NOMO-1 (cell line): ENCODE data around the gene RGS19.
A peak's percentile ranks its signal among the peaks of the same experiment; 100 is the strongest.

ENCODE experiments used
- DNase-seq, 2 experiments: peaks; one replicate each; lab custom pipeline; 2025; ENCODE audit not compliant: unreplicated experiment in 2 of 2; lab: John Stamatoyannopoulos, UW

RGS19 gene

GRCh38 chr20:64077876-64078551, 1.3 kb downstream of the RGS19 start:
- DNase-seq, result peak; percentile 47 to 53

DNA sequence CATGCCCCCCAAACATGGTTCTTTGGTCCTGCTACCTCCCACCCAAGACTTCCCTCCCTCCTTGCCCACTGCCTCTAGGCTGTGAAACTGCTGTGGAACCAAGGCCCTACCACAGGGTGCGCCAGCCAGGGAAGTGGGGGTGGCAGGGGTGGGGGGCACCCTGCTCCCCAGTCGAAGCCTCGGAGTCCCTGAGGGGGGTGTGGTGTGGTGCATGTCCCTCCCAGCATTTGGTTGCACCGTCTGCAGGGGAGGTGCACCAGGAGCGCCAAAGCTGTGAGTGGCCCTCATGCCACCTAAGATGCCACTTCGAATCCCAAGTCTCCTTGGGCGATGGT, 1.8 kb downstream of the RGS19 start:
- no peak for DNase-seq

DNA sequence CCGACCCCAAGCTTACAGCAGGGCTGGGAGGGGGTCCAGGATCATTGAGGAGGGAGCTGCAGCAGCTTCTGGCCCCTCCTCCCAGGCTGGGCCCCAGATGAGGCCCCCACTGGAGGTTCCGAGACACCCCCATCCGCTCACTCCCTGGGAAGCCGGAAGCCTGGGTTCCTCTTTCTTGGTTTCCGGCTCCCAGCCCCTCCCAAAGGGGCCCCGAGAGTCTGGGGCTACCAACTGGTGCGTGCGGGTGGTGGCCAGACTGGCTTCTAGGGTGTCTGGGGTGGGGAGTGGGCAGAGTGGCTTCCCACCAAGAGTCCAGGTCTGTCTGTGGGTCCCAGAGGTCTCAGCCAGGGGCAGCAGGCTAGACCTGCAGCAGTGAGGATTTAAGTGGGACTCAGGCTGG, 2.2 kb downstream of the RGS19 start:
- DNase-seq, result peak; percentile 72 to 83

- no peak for DNase-seq
Measured at GRCh38 chr20:64076061-64076997, 3.0 kb downstream of the RGS19 start.

DNA sequence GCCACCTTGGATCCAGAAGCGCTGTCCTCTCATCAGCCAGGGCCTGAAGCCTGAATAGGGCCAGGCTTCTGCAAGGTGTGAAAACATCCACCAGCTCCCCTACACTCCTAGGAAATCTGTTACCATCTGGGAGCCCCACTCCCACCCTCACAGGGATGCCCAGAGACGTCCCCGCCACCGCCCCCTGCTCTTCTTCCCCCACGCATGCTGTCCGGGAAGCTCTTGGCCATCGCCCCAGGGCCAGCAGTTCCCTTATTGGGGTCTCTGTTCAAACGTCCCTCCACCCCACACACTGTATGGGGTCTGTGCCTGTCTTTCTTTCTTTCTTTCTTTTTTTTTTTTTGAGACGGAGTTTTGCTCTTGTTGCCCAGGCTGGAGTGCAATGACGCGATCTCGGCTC, 3.8 kb downstream of the RGS19 start:
- no peak for DNase-seq

- no peak for DNase-seq
Measured at GRCh38 chr20:64074963-64075362, 4.4 kb downstream of the RGS19 start.

DNA sequence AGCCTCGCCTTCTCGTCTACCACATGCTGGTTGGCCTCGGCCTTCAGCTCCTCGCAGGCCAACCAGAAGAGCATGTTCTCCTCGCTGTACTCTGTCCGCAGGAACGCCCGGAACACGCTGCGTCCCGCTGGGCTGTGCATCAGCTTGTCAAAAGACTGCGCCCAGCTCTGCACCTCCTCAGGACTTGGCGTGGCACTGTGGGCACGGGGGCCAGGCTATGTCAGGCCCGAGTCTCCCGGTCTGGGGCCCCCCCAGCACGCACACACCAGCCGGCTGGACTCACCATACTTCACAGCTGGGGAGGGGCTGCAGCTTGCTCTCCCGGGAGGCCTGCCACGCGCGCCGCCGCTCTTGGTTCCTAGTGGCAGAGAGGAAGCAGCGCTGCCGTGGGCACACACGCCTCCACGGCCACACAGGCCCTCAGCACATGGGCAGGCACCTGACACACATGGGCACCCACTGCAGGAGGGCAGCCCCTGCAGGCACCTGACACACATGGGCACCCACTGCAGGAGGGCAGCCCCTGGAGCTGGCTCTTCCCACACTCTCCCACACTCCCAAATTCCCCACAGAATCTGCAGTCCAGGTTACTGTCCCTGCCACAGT, 5.0 kb downstream of the RGS19 start:
- DNase-seq, result no peak

DNA sequence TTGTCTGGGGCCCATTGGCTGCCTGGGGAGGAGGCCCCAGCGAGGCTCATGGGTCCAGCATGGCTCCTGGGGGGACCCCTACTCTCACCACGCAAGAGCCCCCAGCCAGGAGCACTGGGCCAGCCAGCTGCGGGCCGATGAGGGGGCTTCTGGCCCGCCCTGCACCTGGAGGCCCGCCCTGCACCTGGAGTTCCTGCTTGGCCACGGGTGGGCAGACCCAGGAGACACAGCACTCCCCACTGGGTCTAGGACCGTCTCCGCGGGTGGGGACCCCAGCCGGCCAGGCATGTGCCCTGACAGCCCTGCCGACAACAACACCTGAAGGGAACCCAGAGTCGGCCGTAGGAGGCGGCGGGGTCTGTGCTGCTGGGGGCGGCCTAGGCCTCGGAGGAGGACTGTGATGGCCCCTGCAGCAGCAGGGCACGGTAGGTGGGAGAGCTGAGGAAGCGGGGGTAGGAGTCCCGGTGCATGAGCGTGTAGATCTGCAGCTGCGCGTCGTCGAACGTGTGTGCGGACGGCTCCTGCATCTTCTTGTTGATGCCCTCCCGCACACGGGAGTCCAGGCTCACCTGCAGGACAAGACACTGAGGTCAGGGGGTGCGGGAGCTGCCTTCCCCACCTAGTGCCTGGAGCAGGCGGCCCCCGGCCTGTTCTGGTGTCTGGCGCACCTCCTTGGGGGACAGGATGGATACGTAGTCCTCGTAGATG, 5.7 kb downstream of the RGS19 start:
- no peak for DNase-seq

DNA sequence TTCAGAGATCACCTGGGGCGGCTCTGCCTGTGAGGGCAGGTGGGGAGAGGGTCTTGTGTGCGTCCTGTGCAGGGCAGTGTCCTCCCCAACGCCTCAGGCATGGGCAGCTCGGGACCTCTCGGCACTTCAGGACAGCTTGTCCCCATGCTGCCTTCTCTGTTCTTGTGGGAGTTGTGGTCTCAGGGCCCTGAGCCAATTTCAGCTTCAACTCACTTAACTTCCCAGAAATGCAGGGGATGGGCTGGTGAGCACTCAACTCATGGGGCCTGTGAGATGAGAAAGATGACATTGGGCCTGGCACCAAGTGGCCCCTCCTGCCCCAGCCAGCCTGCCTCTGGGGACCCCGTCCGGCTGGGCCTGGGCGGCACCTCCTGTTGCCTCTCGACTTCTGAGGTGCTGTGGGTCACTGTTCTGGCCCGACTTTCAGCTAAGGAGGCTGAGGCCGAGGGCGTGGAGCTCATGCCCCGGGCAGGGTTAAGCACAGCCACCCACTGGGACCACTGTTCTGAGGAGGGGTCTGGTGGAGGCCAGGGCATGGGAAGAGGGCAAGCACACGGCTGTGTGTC, 6.7 kb downstream of the RGS19 start:
- DNase-seq, result no peak

DNA sequence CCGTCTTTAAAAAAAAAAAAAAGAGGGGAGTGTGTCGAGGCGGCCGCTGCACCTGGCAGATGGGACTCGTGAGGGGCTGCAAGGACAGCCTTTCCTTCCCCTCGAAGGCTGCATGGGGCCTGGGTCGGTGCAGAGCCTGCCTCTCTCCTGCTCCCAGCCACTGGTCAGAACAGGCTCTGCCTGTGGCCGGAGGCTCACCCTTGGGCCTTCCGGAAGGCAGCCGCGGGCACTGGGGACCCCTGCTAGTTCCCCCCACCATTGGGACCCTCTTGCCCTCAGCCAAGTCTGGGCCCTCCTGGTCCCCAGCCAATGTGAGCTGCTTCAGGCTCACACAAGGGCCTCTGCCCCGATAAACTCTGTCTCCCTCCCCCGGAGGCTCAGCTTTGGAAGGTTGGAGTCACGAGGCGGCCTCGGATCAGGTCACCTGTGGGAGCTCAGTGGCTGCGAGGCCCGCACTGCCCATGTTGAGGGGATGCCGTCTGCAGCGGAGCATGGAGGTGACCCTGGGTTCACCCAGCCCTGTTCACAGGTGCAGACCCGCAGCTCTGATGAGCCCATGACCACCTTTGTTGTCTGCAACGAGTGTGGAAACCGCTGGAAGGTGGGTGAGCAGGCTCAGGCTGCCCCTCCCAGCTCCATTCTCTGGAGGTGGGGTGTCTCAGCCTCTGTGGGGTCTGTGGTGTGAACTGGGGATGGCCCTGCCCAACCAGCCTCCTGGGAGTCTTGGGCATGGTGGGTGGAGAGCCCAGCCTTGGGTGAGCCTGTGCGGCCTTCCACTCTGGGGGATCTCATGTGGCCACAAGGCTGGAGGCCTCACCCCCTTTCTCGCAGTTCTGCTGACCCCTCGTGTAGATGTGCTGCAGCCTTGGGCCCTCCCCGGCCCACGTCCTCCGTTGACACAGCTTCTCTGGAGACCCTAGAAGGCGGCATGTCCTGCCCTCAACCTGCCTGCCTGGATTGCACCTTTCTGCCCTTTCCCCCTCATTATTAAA, 7.7 kb downstream of the RGS19 start:
- no peak for DNase-seq

- no peak for DNase-seq
Measured at GRCh38 chr20:64070244-64070993, 8.9 kb downstream of the RGS19 start.

DNA sequence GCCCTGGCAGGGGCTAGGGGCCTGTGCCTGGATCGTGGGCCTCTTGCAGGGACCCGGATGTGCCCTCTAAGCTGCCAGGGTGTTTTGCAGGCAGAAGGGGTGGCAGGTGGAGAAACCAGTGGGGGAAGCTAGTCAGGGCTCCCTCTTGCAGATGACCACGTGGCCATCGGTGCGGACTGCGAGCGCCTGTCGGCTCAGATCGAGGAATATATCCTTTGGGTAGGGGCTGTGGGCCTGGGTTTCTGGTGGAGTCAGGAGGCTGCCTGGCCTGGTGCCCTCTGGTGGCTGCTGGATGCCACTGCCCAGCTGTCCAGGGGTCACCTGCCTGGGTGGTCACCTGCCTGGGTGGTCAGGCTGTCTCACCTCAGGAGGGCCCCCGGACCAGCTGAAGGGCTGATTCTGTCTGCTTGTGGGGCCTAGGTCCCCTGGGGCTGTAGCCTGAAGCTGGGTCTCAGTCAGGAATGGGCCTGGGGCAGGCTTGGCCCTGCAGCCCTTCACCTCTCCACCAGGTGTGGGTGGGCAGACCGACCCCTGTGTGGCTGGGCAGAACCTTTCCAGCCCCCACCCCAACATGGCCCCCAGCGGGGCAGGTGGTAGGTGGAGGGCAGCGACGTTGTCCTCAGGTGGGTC, 9.6 kb downstream of the RGS19 start:
- peak in 1 of 2 experiments; percentile 24 for DNase-seq

- DNase-seq, result no peak
Measured at GRCh38 chr20:64069209-64069613, 10.1 kb downstream of the RGS19 start.

GRCh38 chr20:64068386-64069208, 10.7 kb downstream of the RGS19 start:
- no peak for DNase-seq

GRCh38 chr20:64067733-64068307, 11.5 kb downstream of the RGS19 start:
- no peak for DNase-seq

DNA sequence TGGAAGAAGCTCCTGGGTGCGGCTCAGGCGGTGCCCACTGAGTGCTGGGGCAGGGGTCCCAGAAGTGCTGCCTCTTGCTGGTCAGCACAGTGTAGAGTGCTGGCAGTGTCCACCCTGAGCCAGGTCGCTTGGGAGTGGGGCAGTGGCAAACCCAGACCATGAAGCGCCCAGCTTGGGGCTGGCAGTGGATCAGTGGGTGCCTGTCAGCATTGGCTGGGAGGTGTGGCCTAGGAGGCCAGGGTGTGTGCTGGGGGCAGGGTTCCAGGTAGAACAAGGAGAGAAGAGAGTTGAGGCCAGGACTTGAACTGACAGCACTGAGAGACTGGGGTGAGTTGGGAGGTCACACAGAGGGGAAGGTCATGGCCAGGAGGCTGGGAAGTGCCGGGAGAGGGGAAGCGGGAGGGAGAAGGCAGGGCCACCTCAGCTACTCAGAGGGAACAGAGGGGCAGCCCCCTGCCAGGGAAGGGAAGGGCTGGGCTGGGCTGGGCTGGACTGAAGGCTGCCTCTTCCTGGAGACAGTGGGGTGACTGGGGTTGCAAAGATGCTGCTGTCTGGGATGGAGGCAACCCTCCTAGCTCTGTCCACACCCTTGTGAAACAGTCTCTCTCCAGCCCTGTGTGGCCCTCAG, 12.2 kb downstream of the RGS19 start:
- no peak for DNase-seq

DNA sequence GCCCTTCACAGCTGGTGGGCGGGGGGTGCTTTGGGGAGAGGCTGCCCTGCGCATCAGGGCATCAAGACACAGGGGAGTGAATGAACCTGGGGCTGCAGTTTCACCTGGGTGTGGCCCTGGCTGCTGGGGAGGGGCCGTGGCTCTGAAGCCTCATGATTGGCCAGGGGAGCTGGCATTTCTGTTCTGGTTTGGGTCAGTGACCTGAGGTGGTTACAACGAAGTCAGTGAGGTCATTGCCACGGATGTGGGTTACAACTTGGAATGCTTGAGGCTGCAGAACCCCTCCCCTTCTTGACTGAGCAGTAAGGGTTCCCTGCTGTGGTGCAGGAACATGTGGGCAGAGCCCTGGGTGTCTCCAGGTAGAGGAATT, 13.4 kb downstream of the RGS19 start:
- DNase-seq, result peak; percentile 64 to 73
